Measurements from ENCODE around the gene CDCP1. TPM values are rescaled to one million over a fixed set of nuclear protein-coding genes. Genes with fewer than 3 reads are reported as not detected.

The CDCP1 gene
- total RNA-seq, 1 experiment from 2014 or later, result 180 TPM

GRCh38 chr3:45067941-45068340, 78.2 kb downstream of the CDCP1 start:
- no peak overlapping the region for H3K4me3 Mint-ChIP-seq (ENCODE audit: unreplicated experiment)
- H3K4me1 Mint-ChIP-seq (ENCODE audit: insufficient read depth, unreplicated experiment), result peaks cover 10% of the 10 kb centered on the region
- no TSS peak for BruUV-seq (replicated peaks)
- ChIA-PET POLR2A (no interaction called here), CTCF (interaction anchor here (0.6 kb wide), 1 partner anchor 143 kb away, joined by 4 read pairs; no protein-coding TSS in a partner anchor)
- DNase-seq (ENCODE audit: unreplicated experiment), result no peak
- intact Hi-C loops (cut with micrococcal nuclease), result no loop called here
- no peaks in the 10 kb centered on the region for H3K36me3 Mint-ChIP-seq (ENCODE audit: insufficient read depth, unreplicated experiment)
- no peaks in the 10 kb centered on the region for H3K9me3 Mint-ChIP-seq (ENCODE audit: unreplicated experiment)
- no peaks in the 10 kb centered on the region for H3K27me3 Mint-ChIP-seq (ENCODE audit: insufficient read depth, unreplicated experiment)
- no peak overlapping the region for H3K27ac Mint-ChIP-seq (ENCODE audit: low read depth, unreplicated experiment)
- TF ChIP-seq CTCF (IDR thresholded peaks at IDR 0.05; ENCODE audit: unreplicated experiment), result no peak

- H3K27ac Mint-ChIP-seq (ENCODE audit: low read depth, unreplicated experiment), result no peak overlapping the region
- BruUV-seq (replicated peaks), result no TSS peak
- POLR2A ChIA-PET, result no interaction called here
- H3K9me3 Mint-ChIP-seq (ENCODE audit: unreplicated experiment), result no peaks in the 10 kb centered on the region
- H3K4me1 Mint-ChIP-seq (ENCODE audit: insufficient read depth, unreplicated experiment), result peaks cover 10% of the 10 kb centered on the region
- no peak overlapping the region for H3K4me3 Mint-ChIP-seq (ENCODE audit: unreplicated experiment)
- no peak for DNase-seq (ENCODE audit: unreplicated experiment)
- intact Hi-C loops (cut with micrococcal nuclease), result no loop called here
- TF ChIP-seq CTCF (IDR thresholded peaks at IDR 0.05; ENCODE audit: unreplicated experiment), result no peak
- CTCF ChIA-PET, result interaction anchor here (0.6 kb wide), 1 partner anchor 143 kb away, joined by 4 read pairs; no protein-coding TSS in a partner anchor
- no peaks in the 10 kb centered on the region for H3K36me3 Mint-ChIP-seq (ENCODE audit: insufficient read depth, unreplicated experiment)
- no peaks in the 10 kb centered on the region for H3K27me3 Mint-ChIP-seq (ENCODE audit: insufficient read depth, unreplicated experiment)
Measured at GRCh38 chr3:45067486-45067885, 78.7 kb downstream of the CDCP1 start.

GRCh38 chr3:45066109-45066801, 79.9 kb downstream of the CDCP1 start:
- Mint-ChIP-seq H3K27me3 (ENCODE audit: insufficient read depth, unreplicated experiment) (no peaks in the 10 kb centered on the region), H3K4me1 (ENCODE audit: insufficient read depth, unreplicated experiment) (peaks cover 10% of the 10 kb centered on the region), H3K9me3 (ENCODE audit: unreplicated experiment) (no peaks in the 10 kb centered on the region), H3K36me3 (ENCODE audit: insufficient read depth, unreplicated experiment) (no peaks in the 10 kb centered on the region), H3K27ac (ENCODE audit: low read depth, unreplicated experiment) (no peak overlapping the region), H3K4me3 (ENCODE audit: unreplicated experiment) (no peak overlapping the region)
- ChIA-PET CTCF (interaction anchor here (1.3 kb wide), 1 partner anchor 10 kb away, joined by 4 read pairs; no protein-coding TSS in a partner anchor), POLR2A (interaction anchor here (1.9 kb wide), 1 partner anchor 10 kb away, joined by 4 read pairs; no protein-coding TSS in a partner anchor)
- TF ChIP-seq CTCF (IDR thresholded peaks at IDR 0.05; ENCODE audit: unreplicated experiment), result no peak
- intact Hi-C loops (cut with micrococcal nuclease), result no loop called here
- BruUV-seq (replicated peaks), result no TSS peak
- no peak for DNase-seq (ENCODE audit: unreplicated experiment)

- Mint-ChIP-seq H3K27ac (ENCODE audit: low read depth, unreplicated experiment) (no peak overlapping the region), H3K4me3 (ENCODE audit: unreplicated experiment) (no peak overlapping the region), H3K36me3 (ENCODE audit: insufficient read depth, unreplicated experiment) (no peaks in the 10 kb centered on the region), H3K9me3 (ENCODE audit: unreplicated experiment) (no peaks in the 10 kb centered on the region), H3K27me3 (ENCODE audit: insufficient read depth, unreplicated experiment) (no peaks in the 10 kb centered on the region), H3K4me1 (ENCODE audit: insufficient read depth, unreplicated experiment) (peaks cover 10% of the 10 kb centered on the region)
- BruUV-seq (replicated peaks), result no TSS peak
- TF ChIP-seq CTCF (IDR thresholded peaks at IDR 0.05; ENCODE audit: unreplicated experiment), result no peak
- ChIA-PET CTCF (interaction anchor here (0.6 to 1.3 kb wide), 3 partner anchors 9 to 515 kb away, joined by 3 to 4 read pairs (median 3); no protein-coding TSS in a partner anchor), POLR2A (interaction anchor here (1.9 kb wide), 1 partner anchor 9 kb away, joined by 4 read pairs; no protein-coding TSS in a partner anchor)
- intact Hi-C loops (cut with micrococcal nuclease), result no loop called here
- DNase-seq (ENCODE audit: unreplicated experiment), result no peak
Measured at GRCh38 chr3:45065373-45065720, 80.8 kb downstream of the CDCP1 start.

Measured in MCF 10A (cell line).